SK-N-SH treated with all-trans-retinoic acid at 6 μM for 48 hours (cell line): Measurements from ENCODE around the gene STK40.

Source experiments
- ARNTL ChIP-seq: fragments of 450-650 bp; formaldehyde crosslinking; IDR thresholded peaks from 2 replicates; pipeline ENCODE4 v1.5.0; 2020; ENCODE audit warnings: low read depth, mild to moderate bottlenecking, moderate library complexity, borderline replicate concordance
- PATZ1 ChIP-seq: fragments of 250-450 bp; sonication (Bioruptor Pico); IDR thresholded peaks from 2 replicates; pipeline ENCODE4 v1.8.0; 2020; ENCODE audit warnings: mild to moderate bottlenecking, moderate library complexity, borderline replicate concordance
- RARB ChIP-seq: fragments of 250-450 bp; sonication (Bioruptor Pico); IDR thresholded peaks from 2 replicates; pipeline ENCODE4 v1.8.0; 2021; ENCODE audit warnings: mild to moderate bottlenecking, moderate library complexity
- SNAI2 ChIP-seq: fragments of 250-450 bp; sonication (Bioruptor Pico); IDR thresholded peaks from 2 replicates; pipeline ENCODE4 v1.5.0; 2020; ENCODE audit warnings: mild to moderate bottlenecking, moderate library complexity
- ZFP3 ChIP-seq: fragments of 250-450 bp; sonication (Bioruptor Pico); IDR thresholded peaks from 2 replicates; pipeline ENCODE4 v1.5.0; 2020; ENCODE audit warnings: mild to moderate bottlenecking, moderate library complexity
- ZFP30 ChIP-seq: fragments of 450-650 bp; formaldehyde crosslinking; IDR thresholded peaks from 2 replicates; pipeline ENCODE4 v1.5.0; 2022; ENCODE audit warnings: mild to moderate bottlenecking, moderate library complexity

GRCh38 chr1:36380143-36380619, 5.5 kb downstream of the STK40 start:
- no peak for TF ChIP-seq ZFP30 (CRISPR knock-in tag)
- TF ChIP-seq PATZ1, result no peak
- no peak for TF ChIP-seq SNAI2 (CRISPR knock-in tag)
- TF ChIP-seq RARB (CRISPR knock-in tag), result no peak
- TF ChIP-seq ZFP3, result no peak
- no peak for TF ChIP-seq ARNTL (CRISPR knock-in tag)
